Osteoblast (primary cell): ENCODE results near the gene NRG3. TPM values are rescaled to one million over a fixed set of nuclear protein-coding genes. Genes with fewer than 3 reads are reported as not detected.

Experiments
- DNase-seq: peaks from one replicate; pipeline ENCODE4 v3.0.0; 2011; ENCODE audit warnings: low spot score, mixed read lengths; ENCODE audit not compliant: insufficient read length; ENCODE audit errors: missing footprints
- H2AFZ ChIP-seq: 2 replicates; pipeline ENCODE4 v1.6.0; 2011; ENCODE audit warnings: mild to moderate bottlenecking, low read length
- H3K27ac ChIP-seq: 2 replicates; pipeline ENCODE4 v1.5.1; 2011; ENCODE audit warnings: mild to moderate bottlenecking, low read depth, low read length, moderate library complexity
- H3K27me3 ChIP-seq: 2 replicates; pipeline ENCODE4 v1.6.0; 2012; ENCODE audit warnings: mild to moderate bottlenecking, control low read depth, inconsistent platforms, low read length, moderate library complexity; ENCODE audit not compliant: insufficient read depth
- H3K36me3 ChIP-seq: 2 replicates; pipeline ENCODE4 v1.5.1; 2011; ENCODE audit warnings: mild to moderate bottlenecking, low read length, control low read depth, moderate library complexity; ENCODE audit not compliant: insufficient read depth
- H3K4me1 ChIP-seq: 2 replicates; pipeline ENCODE4 v1.5.1; 2011; ENCODE audit warnings: mild to moderate bottlenecking, low read length, control low read depth, moderate library complexity; ENCODE audit not compliant: insufficient read depth
- H3K4me2 ChIP-seq: 2 replicates; pipeline ENCODE4 v1.6.0; 2011; ENCODE audit warnings: mild to moderate bottlenecking, low read length; ENCODE audit not compliant: insufficient read depth
- H3K4me3 ChIP-seq: fragments of 200-600 bp; sonication (generic); 3 replicates; pipeline ENCODE4 v1.5.1; 2012; ENCODE audit warnings: mild to moderate bottlenecking, low read length, inconsistent platforms; ENCODE audit not compliant: insufficient read depth
- H3K79me2 ChIP-seq: 2 replicates; pipeline ENCODE4 v1.6.0; 2012; ENCODE audit warnings: mild to moderate bottlenecking, low read length, control low read depth, inconsistent platforms; ENCODE audit not compliant: insufficient read depth
- H3K9me3 ChIP-seq: 2 replicates; pipeline ENCODE4 v1.5.1; 2011; ENCODE audit warnings: low read depth, low read length, control low read depth
- H4K20me1 ChIP-seq: 2 replicates; pipeline ENCODE4 v1.6.0; 2012; ENCODE audit warnings: mild to moderate bottlenecking, low read length, control low read depth; ENCODE audit not compliant: insufficient read depth
- CTCF ChIP-seq: IDR thresholded peaks from 2 replicates; pipeline ENCODE4 v1.5.1; 2011; ENCODE audit warnings: mild to moderate bottlenecking, low read depth, low read length, moderate library complexity; ENCODE audit errors: extremely low read depth
- total RNA-seq: library from RNA; depleted of rRNA; stranded (reverse); fragments of >200 nt; gene quantifications from 2 replicates; pipeline ENCODE4 v1.2.3, GENCODE V29; 2012

Gene NRG3
- total RNA-seq, 1 donor, result not detected

- no peak overlapping the region for H3K4me2 ChIP-seq
- H4K20me1 ChIP-seq, result no peaks in the 10 kb centered on the region
- no peaks in the 10 kb centered on the region for H3K79me2 ChIP-seq
- H3K9me3 ChIP-seq, result no peaks in the 10 kb centered on the region
- no peak overlapping the region for H2AFZ ChIP-seq
- H3K36me3 ChIP-seq, result no peaks in the 10 kb centered on the region
- no peaks in the 10 kb centered on the region for H3K27me3 ChIP-seq
- no peak for TF ChIP-seq CTCF
- H3K4me3 ChIP-seq, result no peak overlapping the region
- H3K4me1 ChIP-seq, result no peaks in the 10 kb centered on the region
- no peak overlapping the region for H3K27ac ChIP-seq
- DNase-seq, result no peak
Observed at GRCh38 chr10:82308641-82309040, 433.6 kb downstream of the NRG3 start.

- Histone ChIP-seq H4K20me1 (no peaks in the 10 kb centered on the region), H3K27me3 (no peaks in the 10 kb centered on the region), H3K4me3 (no peak overlapping the region), H3K36me3 (no peaks in the 10 kb centered on the region), H3K4me1 (no peaks in the 10 kb centered on the region), H2AFZ (no peak overlapping the region), H3K9me3 (no peaks in the 10 kb centered on the region), H3K27ac (no peak overlapping the region), H3K79me2 (no peaks in the 10 kb centered on the region), H3K4me2 (no peak overlapping the region)
- no peak for TF ChIP-seq CTCF
- DNase-seq, result no peak
Observed at GRCh38 chr10:82310839-82311238, 435.8 kb downstream of the NRG3 start.

GRCh38 chr10:82313401-82313800, 438.4 kb downstream of the NRG3 start:
- Histone ChIP-seq H3K4me3 (no peak overlapping the region), H2AFZ (no peak overlapping the region), H4K20me1 (no peaks in the 10 kb centered on the region), H3K79me2 (no peaks in the 10 kb centered on the region), H3K36me3 (no peaks in the 10 kb centered on the region), H3K27ac (no peak overlapping the region), H3K4me1 (no peaks in the 10 kb centered on the region), H3K4me2 (no peak overlapping the region), H3K9me3 (no peaks in the 10 kb centered on the region), H3K27me3 (no peaks in the 10 kb centered on the region)
- no peak for TF ChIP-seq CTCF
- no peak for DNase-seq

- no peak overlapping the region for H3K4me2 ChIP-seq
- H3K4me3 ChIP-seq, result no peak overlapping the region
- no peaks in the 10 kb centered on the region for H4K20me1 ChIP-seq
- no peak for TF ChIP-seq CTCF
- no peak for DNase-seq
- no peak overlapping the region for H2AFZ ChIP-seq
- no peaks in the 10 kb centered on the region for H3K4me1 ChIP-seq
- no peaks in the 10 kb centered on the region for H3K27me3 ChIP-seq
- no peaks in the 10 kb centered on the region for H3K36me3 ChIP-seq
- no peaks in the 10 kb centered on the region for H3K9me3 ChIP-seq
- H3K27ac ChIP-seq, result no peak overlapping the region
- H3K79me2 ChIP-seq, result no peaks in the 10 kb centered on the region
Observed at GRCh38 chr10:82318534-82318933, 443.5 kb downstream of the NRG3 start.
